ENCODE results near the gene BROX. TPM values are rescaled to one million over a fixed set of nuclear protein-coding genes. Genes with fewer than 3 reads are reported as not detected.
A peak's percentile ranks its signal among the peaks of the same experiment; 100 is the strongest.

BROX gene
- polyA plus RNA-seq, 1 of the 3 experiments (the other 2 are of a cell fraction): 3.8 TPM

DNA sequence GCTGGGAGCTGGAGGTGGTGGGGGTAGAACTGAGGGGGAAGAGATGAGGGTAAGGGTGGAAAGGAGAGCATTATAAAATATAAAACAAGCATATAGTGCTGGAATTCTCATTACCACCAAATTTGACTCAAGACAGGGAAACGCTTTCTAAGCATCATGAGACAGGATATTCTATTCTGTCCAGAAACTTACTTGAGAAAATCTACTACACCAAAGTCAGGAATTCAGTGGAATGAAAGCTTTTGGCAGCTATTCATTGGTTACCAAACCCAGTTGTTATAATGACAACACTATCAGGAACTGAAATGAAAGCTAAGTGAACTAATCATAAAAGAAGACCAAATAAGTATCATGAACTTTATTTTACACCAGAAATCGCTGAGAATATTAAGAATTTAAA is 14.5 kb upstream of the BROX start:
- Histone ChIP-seq H3K9me3 (no peaks in the 10 kb centered on the region), H2AFZ (ENCODE audit: low read depth) (no peak overlapping the region), H4K20me1 (ENCODE audit: insufficient read depth) (no peaks in the 10 kb centered on the region), H3K4me2 (no peak overlapping the region), H3K27ac (ENCODE audit: low read depth in 2 of 2, low read length in 1 of 2) (peak overlapping the region in 1 of 2 experiments; percentile 32; a peak in 1 of 4 replicates), H3K36me3 (replicated peaks in 1 of 2; ENCODE audit: control insufficient read depth in 1 of 2, insufficient read depth in 2 of 2, low read length in 1 of 2) (peaks cover 29 to 61% of the 10 kb centered on the region in 2 experiments), H3K9ac (no peak overlapping the region), H3F3A (replicated peaks; ENCODE audit: insufficient read depth) (peaks cover 5% of the 10 kb centered on the region), H3K9me2 (no peaks in the 10 kb centered on the region), H3K4me3 (ENCODE audit: low read depth in 2 of 2, low read length in 1 of 2) (no peak overlapping the region), H3K79me2 (ENCODE audit: insufficient read depth) (peaks cover 56% of the 10 kb centered on the region), H3K27me3 (ENCODE audit: insufficient read depth) (no peaks in the 10 kb centered on the region), H3K4me1 (ENCODE audit: control insufficient read depth in 1 of 2, insufficient read depth in 2 of 2, low read depth in 1 of 2, low read length in 1 of 2) (peaks cover 0 to 7% of the 10 kb centered on the region in 2 experiments; a peak in 2 of 4 replicates)
- DNase-seq: no peak
- 85% methylated on average over 2 of the region's 2 CpGs for WGBS (ENCODE audit: low lambda C conversion rate)
- CTCF ChIA-PET: interaction anchor here (1.3 to 1.6 kb wide), 2 partner anchors 14 to 63 kb away, joined by 3 read pairs; no protein-coding TSS in a partner anchor
- POLR2A ChIA-PET: interaction anchor here (0.6 kb wide), 1 partner anchor 18 kb away, joined by 3 read pairs; no protein-coding TSS in a partner anchor
- TF ChIP-seq FOXM1 (IDR thresholded peaks at IDR 0.05; ENCODE audit: low read depth): no peak
- TF ChIP-seq, protein P1, sequence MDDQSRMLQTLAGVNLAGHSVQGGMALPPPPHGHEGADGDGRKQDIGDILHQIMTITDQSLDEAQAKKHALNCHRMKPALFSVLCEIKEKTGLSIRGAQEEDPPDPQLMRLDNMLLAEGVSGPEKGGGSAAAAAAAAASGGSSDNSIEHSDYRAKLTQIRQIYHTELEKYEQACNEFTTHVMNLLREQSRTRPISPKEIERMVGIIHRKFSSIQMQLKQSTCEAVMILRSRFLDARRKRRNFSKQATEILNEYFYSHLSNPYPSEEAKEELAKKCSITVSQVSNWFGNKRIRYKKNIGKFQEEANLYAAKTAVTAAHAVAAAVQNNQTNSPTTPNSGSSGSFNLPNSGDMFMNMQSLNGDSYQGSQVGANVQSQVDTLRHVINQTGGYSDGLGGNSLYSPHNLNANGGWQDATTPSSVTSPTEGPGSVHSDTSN (IDR thresholded peaks at IDR 0.05): no peak
- TF ChIP-seq, protein P2, sequence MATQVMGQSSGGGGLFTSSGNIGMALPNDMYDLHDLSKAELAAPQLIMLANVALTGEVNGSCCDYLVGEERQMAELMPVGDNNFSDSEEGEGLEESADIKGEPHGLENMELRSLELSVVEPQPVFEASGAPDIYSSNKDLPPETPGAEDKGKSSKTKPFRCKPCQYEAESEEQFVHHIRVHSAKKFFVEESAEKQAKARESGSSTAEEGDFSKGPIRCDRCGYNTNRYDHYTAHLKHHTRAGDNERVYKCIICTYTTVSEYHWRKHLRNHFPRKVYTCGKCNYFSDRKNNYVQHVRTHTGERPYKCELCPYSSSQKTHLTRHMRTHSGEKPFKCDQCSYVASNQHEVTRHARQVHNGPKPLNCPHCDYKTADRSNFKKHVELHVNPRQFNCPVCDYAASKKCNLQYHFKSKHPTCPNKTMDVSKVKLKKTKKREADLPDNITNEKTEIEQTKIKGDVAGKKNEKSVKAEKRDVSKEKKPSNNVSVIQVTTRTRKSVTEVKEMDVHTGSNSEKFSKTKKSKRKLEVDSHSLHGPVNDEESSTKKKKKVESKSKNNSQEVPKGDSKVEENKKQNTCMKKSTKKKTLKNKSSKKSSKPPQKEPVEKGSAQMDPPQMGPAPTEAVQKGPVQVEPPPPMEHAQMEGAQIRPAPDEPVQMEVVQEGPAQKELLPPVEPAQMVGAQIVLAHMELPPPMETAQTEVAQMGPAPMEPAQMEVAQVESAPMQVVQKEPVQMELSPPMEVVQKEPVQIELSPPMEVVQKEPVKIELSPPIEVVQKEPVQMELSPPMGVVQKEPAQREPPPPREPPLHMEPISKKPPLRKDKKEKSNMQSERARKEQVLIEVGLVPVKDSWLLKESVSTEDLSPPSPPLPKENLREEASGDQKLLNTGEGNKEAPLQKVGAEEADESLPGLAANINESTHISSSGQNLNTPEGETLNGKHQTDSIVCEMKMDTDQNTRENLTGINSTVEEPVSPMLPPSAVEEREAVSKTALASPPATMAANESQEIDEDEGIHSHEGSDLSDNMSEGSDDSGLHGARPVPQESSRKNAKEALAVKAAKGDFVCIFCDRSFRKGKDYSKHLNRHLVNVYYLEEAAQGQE (IDR thresholded peaks at IDR 0.05; ENCODE audit: low read depth, low read length): no peak
- no peak for TF ChIP-seq FOSL2 (IDR thresholded peaks at IDR 0.05; ENCODE audit: borderline replicate concordance, low read depth)
- no peak for TF ChIP-seq EZH2phosphoT487 (IDR thresholded peaks at IDR 0.05; ENCODE audit: borderline replicate concordance, low read depth)
- TF ChIP-seq JUND (IDR thresholded peaks at IDR 0.05): no peak
- TF ChIP-seq POLR2AphosphoS5 (IDR thresholded peaks at IDR 0.05; ENCODE audit: low read depth, low read length): no peak
- no peak for TF ChIP-seq RFX5 (IDR thresholded peaks at IDR 0.05; ENCODE audit: low read length)
- no peak for TF ChIP-seq YY1 (IDR thresholded peaks at IDR 0.05; ENCODE audit: low read depth)
- TF ChIP-seq MXI1 (IDR thresholded peaks at IDR 0.05; ENCODE audit: low read depth, low read length): no peak
- no peak for TF ChIP-seq ELF1 (IDR thresholded peaks at IDR 0.05)
- TF ChIP-seq SIN3A (IDR thresholded peaks at IDR 0.05; ENCODE audit: borderline replicate concordance, low read depth, low read length): no peak
- no peak for TF ChIP-seq MEF2A (IDR thresholded peaks at IDR 0.05; ENCODE audit: borderline replicate concordance, low read depth)
- TF ChIP-seq CHD2 (IDR thresholded peaks at IDR 0.05; ENCODE audit: low read length, partially characterized antibody): no peak
- no peak for TF ChIP-seq TCF12 (IDR thresholded peaks at IDR 0.05)
- TF ChIP-seq, protein P3, sequence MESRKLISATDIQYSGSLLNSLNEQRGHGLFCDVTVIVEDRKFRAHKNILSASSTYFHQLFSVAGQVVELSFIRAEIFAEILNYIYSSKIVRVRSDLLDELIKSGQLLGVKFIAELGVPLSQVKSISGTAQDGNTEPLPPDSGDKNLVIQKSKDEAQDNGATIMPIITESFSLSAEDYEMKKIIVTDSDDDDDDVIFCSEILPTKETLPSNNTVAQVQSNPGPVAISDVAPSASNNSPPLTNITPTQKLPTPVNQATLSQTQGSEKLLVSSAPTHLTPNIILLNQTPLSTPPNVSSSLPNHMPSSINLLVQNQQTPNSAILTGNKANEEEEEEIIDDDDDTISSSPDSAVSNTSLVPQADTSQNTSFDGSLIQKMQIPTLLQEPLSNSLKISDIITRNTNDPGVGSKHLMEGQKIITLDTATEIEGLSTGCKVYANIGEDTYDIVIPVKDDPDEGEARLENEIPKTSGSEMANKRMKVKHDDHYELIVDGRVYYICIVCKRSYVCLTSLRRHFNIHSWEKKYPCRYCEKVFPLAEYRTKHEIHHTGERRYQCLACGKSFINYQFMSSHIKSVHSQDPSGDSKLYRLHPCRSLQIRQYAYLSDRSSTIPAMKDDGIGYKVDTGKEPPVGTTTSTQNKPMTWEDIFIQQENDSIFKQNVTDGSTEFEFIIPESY (IDR thresholded peaks at IDR 0.05; ENCODE audit: borderline replicate concordance, low read depth): no peak
- TF ChIP-seq EP300 (IDR thresholded peaks at IDR 0.05; ENCODE audit: borderline replicate concordance in 1 of 2, low read depth in 1 of 2, low read length in 1 of 2): no peak

Measured in SK-N-SH (cell line).